SU-DHL-6 (cell line): ENCODE results near the gene CLP1.

Source experiments
- CTCF ChIP-seq: fragments of 200-600 bp; sonication (generic); IDR thresholded peaks from one replicate; pipeline ENCODE4 v1.5.1; 2017; ENCODE audit warnings: antibody characterized with exemption, mild to moderate bottlenecking, low read length, moderate library complexity; ENCODE audit not compliant: insufficient read depth, poor library complexity, severe bottlenecking
- EZH2phosphoT487 ChIP-seq: fragments of 200-600 bp; sonication (generic), shearing (Covaris generic); conservative IDR thresholded peaks from 2 replicates; pipeline ENCODE4 v1.6.1; 2018; ENCODE audit warnings: mild to moderate bottlenecking, antibody characterized with exemption, low read length, moderate library complexity, mixed read lengths

GRCh38 chr11:57610170-57610569, 47.4 kb upstream of the CLP1 start:
- TF ChIP-seq CTCF (no peak), EZH2phosphoT487 (no peak)
